ENCODE measurements around the gene SLC39A1.

DNA sequence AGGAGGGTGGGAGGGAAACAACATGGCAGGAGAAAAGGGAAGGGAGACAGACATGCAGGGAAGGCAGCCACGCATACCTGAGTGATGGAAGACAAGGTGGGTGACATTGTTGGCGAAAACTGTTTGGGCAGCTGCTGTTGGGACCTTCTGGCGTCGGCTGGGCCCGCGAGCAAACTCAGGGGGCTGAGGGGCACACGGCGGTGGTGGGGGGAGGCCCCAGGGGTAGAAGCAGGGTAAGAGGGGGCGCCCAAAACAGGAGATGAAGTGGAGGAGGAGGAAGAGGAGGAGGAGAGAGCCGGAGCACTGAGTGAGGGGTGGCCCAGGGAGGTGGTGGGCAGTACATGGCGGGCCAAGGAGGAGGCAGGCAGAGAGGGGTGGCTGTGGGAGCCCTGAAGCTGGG lies 12.2 kb downstream of the SLC39A1 start:
- TF ChIP-seq POLR2A (IDR thresholded peaks at IDR 0.05) (no peak), POLR2AphosphoS5 (IDR thresholded peaks at IDR 0.05) (no peak)
- TF ChIP-seq, protein P1, sequence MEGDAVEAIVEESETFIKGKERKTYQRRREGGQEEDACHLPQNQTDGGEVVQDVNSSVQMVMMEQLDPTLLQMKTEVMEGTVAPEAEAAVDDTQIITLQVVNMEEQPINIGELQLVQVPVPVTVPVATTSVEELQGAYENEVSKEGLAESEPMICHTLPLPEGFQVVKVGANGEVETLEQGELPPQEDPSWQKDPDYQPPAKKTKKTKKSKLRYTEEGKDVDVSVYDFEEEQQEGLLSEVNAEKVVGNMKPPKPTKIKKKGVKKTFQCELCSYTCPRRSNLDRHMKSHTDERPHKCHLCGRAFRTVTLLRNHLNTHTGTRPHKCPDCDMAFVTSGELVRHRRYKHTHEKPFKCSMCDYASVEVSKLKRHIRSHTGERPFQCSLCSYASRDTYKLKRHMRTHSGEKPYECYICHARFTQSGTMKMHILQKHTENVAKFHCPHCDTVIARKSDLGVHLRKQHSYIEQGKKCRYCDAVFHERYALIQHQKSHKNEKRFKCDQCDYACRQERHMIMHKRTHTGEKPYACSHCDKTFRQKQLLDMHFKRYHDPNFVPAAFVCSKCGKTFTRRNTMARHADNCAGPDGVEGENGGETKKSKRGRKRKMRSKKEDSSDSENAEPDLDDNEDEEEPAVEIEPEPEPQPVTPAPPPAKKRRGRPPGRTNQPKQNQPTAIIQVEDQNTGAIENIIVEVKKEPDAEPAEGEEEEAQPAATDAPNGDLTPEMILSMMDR (IDR thresholded peaks at IDR 0.05) = no peak

Data from sigmoid colon (tissue), 4 donors.